ENCODE measurements around the gene AFAP1L2.
"Not testable (repeated sequence)": the region's sequence is repeated elsewhere in the genome, so short reads cannot be mapped to it uniquely, and the experiment has no call there.

AFAP1L2 gene

GRCh38 chr10:114364726-114365125, 39.6 kb downstream of the AFAP1L2 start:
- no peak for DNase-seq (ENCODE audit: low read depth in 2 of 2, low spot score in 1 of 2)

GRCh38 chr10:114363745-114364454, 40.4 kb downstream of the AFAP1L2 start:
- DNase-seq (ENCODE audit: low read depth in 2 of 2, low spot score in 1 of 2) = no peak

- no peak for DNase-seq (ENCODE audit: low read depth in 2 of 2, low spot score in 1 of 2)
These were observed 41.4 kb downstream of the AFAP1L2 start for GRCh38 chr10:114362826-114363355.

GRCh38 chr10:114359953-114360345, 44.4 kb downstream of the AFAP1L2 start:
- no peak for DNase-seq (ENCODE audit: low read depth in 2 of 2, low spot score in 1 of 2)

- no peak for DNase-seq (ENCODE audit: low read depth in 2 of 2, low spot score in 1 of 2)
These were observed 45.0 kb downstream of the AFAP1L2 start for GRCh38 chr10:114359041-114359952.

GRCh38 chr10:114357515-114357996, 46.7 kb downstream of the AFAP1L2 start:
- DNase-seq (ENCODE audit: low read depth in 2 of 2, low spot score in 1 of 2) = no peak

- no peak for DNase-seq (ENCODE audit: low read depth in 2 of 2, low spot score in 1 of 2)
These were observed 47.4 kb downstream of the AFAP1L2 start for GRCh38 chr10:114356751-114357514.

- DNase-seq (ENCODE audit: low read depth in 2 of 2, low spot score in 1 of 2) = no peak
These were observed 48.2 kb downstream of the AFAP1L2 start for GRCh38 chr10:114356126-114356525.

GRCh38 chr10:114353383-114353782, 50.9 kb downstream of the AFAP1L2 start:
- no peak for DNase-seq (ENCODE audit: low read depth in 2 of 2, low spot score in 1 of 2)

- no peak for DNase-seq (ENCODE audit: low read depth in 2 of 2, low spot score in 1 of 2)
These were observed 51.5 kb downstream of the AFAP1L2 start for GRCh38 chr10:114352653-114353298.

GRCh38 chr10:114350751-114351150, 53.6 kb downstream of the AFAP1L2 start:
- no peak for DNase-seq (ENCODE audit: low read depth in 2 of 2, low spot score in 1 of 2)

GRCh38 chr10:114349522-114350215, 54.6 kb downstream of the AFAP1L2 start:
- no peak for DNase-seq (ENCODE audit: low read depth in 2 of 2, low spot score in 1 of 2)

- DNase-seq (ENCODE audit: low read depth in 2 of 2, low spot score in 1 of 2) = not testable (repeated sequence)
These were observed 55.2 kb downstream of the AFAP1L2 start for GRCh38 chr10:114349071-114349470.

- no peak for DNase-seq (ENCODE audit: low read depth in 2 of 2, low spot score in 1 of 2)
These were observed 56.5 kb downstream of the AFAP1L2 start for GRCh38 chr10:114347791-114348190.

- no peak for DNase-seq (ENCODE audit: low read depth in 2 of 2, low spot score in 1 of 2)
These were observed 57.1 kb downstream of the AFAP1L2 start for GRCh38 chr10:114347241-114347640.

- no peak for DNase-seq (ENCODE audit: low read depth in 2 of 2, low spot score in 1 of 2)
These were observed 57.9 kb downstream of the AFAP1L2 start for GRCh38 chr10:114346176-114347031.

GRCh38 chr10:114345701-114346100, 58.6 kb downstream of the AFAP1L2 start:
- no peak for DNase-seq (ENCODE audit: low read depth in 2 of 2, low spot score in 1 of 2)

- no peak for DNase-seq (ENCODE audit: low read depth in 2 of 2, low spot score in 1 of 2)
These were observed 60.4 kb downstream of the AFAP1L2 start for GRCh38 chr10:114343623-114344505.

All from stimulated activated CD8-positive, alpha-beta memory T cell treated with anti-CD3 and anti-CD28 coated beads, Interleukin-4, amount 100 ng/mL, for 1 hour (primary cell).